Measurements from ENCODE around the gene ERICH2. TPM values are rescaled to one million over a fixed set of nuclear protein-coding genes. Genes with fewer than 3 reads are reported as not detected.
"Not testable (repeated sequence)": the region's sequence is repeated elsewhere in the genome, so short reads cannot be mapped to it uniquely, and the experiment has no call there.

The ERICH2 gene
- total RNA-seq, 1 donor from 2014 or later: 2.6 TPM

- Mint-ChIP-seq H3K36me3 (ENCODE audit: low read depth) (no peaks in the 10 kb centered on the region), H3K27ac (ENCODE audit: unreplicated experiment) (no peak overlapping the region), H3K9me3 (ENCODE audit: low read depth) (no peaks in the 10 kb centered on the region), H3K4me1 (ENCODE audit: low read depth) (peaks cover 3% of the 10 kb centered on the region), H3K27me3 (ENCODE audit: low read depth) (peaks cover 18% of the 10 kb centered on the region), H3K4me3 (ENCODE audit: unreplicated experiment) (no peak overlapping the region)
- no peak for DNase-seq (ENCODE audit: low spot score)
- no peak for TF ChIP-seq CTCF (IDR thresholded peaks at IDR 0.05)
Observed at GRCh38 chr2:170744248-170745002, 25.8 kb upstream of the ERICH2 start.

- H3K4me3 Mint-ChIP-seq (ENCODE audit: unreplicated experiment): no peak overlapping the region
- H3K36me3 Mint-ChIP-seq (ENCODE audit: low read depth): no peaks in the 10 kb centered on the region
- no peaks in the 10 kb centered on the region for H3K4me1 Mint-ChIP-seq (ENCODE audit: low read depth)
- H3K9me3 Mint-ChIP-seq (ENCODE audit: low read depth): no peaks in the 10 kb centered on the region
- no peak for TF ChIP-seq CTCF (IDR thresholded peaks at IDR 0.05)
- no peak overlapping the region for H3K27ac Mint-ChIP-seq (ENCODE audit: unreplicated experiment)
- no peak for DNase-seq (ENCODE audit: low spot score)
- peaks cover 25% of the 10 kb centered on the region for H3K27me3 Mint-ChIP-seq (ENCODE audit: low read depth)
Observed at GRCh38 chr2:170745305-170745704, 24.9 kb upstream of the ERICH2 start.

GRCh38 chr2:170747921-170748320 lies 22.3 kb upstream of the ERICH2 start:
- Mint-ChIP-seq H3K27ac (ENCODE audit: unreplicated experiment) (no peak overlapping the region), H3K27me3 (ENCODE audit: low read depth) (peaks cover 40% of the 10 kb centered on the region), H3K36me3 (ENCODE audit: low read depth) (peaks cover 1% of the 10 kb centered on the region), H3K4me3 (ENCODE audit: unreplicated experiment) (no peak overlapping the region), H3K4me1 (ENCODE audit: low read depth) (no peaks in the 10 kb centered on the region), H3K9me3 (ENCODE audit: low read depth) (no peaks in the 10 kb centered on the region)
- DNase-seq (ENCODE audit: low spot score): no peak
- no peak for TF ChIP-seq CTCF (IDR thresholded peaks at IDR 0.05)

- not testable (repeated sequence) for H3K4me1 Mint-ChIP-seq (ENCODE audit: low read depth); H3K9me3 Mint-ChIP-seq (ENCODE audit: low read depth)
Observed at GRCh38 chr2:170751555-170751954, 18.6 kb upstream of the ERICH2 start.

GRCh38 chr2:170761572-170761971 lies 8.6 kb upstream of the ERICH2 start:
- Mint-ChIP-seq H3K27ac (ENCODE audit: unreplicated experiment) (no peak overlapping the region), H3K36me3 (ENCODE audit: low read depth) (no peaks in the 10 kb centered on the region), H3K4me3 (ENCODE audit: unreplicated experiment) (no peak overlapping the region), H3K4me1 (ENCODE audit: low read depth) (no peaks in the 10 kb centered on the region), H3K9me3 (ENCODE audit: low read depth) (no peaks in the 10 kb centered on the region), H3K27me3 (ENCODE audit: low read depth) (peaks cover 18% of the 10 kb centered on the region)
- no peak for TF ChIP-seq CTCF (IDR thresholded peaks at IDR 0.05)
- DNase-seq (ENCODE audit: low spot score): no peak

More at GRCh38 chr2:170751555-170751954, 18.6 kb upstream of the ERICH2 start:
- H3K4me3 Mint-ChIP-seq (ENCODE audit: unreplicated experiment); H3K27ac Mint-ChIP-seq (ENCODE audit: unreplicated experiment); H3K36me3 Mint-ChIP-seq (ENCODE audit: low read depth); DNase-seq (ENCODE audit: low spot score): not testable (repeated sequence)
- peaks cover 41% of the 10 kb centered on the region for H3K27me3 Mint-ChIP-seq (ENCODE audit: low read depth)

- H3K9me3 Mint-ChIP-seq (ENCODE audit: low read depth): no peaks in the 10 kb centered on the region
- no peak overlapping the region for H3K27ac Mint-ChIP-seq (ENCODE audit: unreplicated experiment)
- peaks cover 18% of the 10 kb centered on the region for H3K27me3 Mint-ChIP-seq (ENCODE audit: low read depth)
- H3K4me1 Mint-ChIP-seq (ENCODE audit: low read depth): no peaks in the 10 kb centered on the region
- H3K36me3 Mint-ChIP-seq (ENCODE audit: low read depth): no peaks in the 10 kb centered on the region
- DNase-seq (ENCODE audit: low spot score): no peak
- no peak for TF ChIP-seq CTCF (IDR thresholded peaks at IDR 0.05)
- no peak overlapping the region for H3K4me3 Mint-ChIP-seq (ENCODE audit: unreplicated experiment)
Observed at GRCh38 chr2:170762760-170763159, 7.4 kb upstream of the ERICH2 start.

All from chondrocyte (in vitro differentiated cells).